PC-9 (cell line): ENCODE data around the gene EIF3I.

Experiments
- EZH2 ChIP-seq: fragments of 200-600 bp; sonication (generic); IDR thresholded peaks from 2 replicates; pipeline ENCODE4 v1.8.0; 2017; ENCODE audit warnings: antibody characterized with exemption, low read depth
- TF ChIP-seq, protein P1 (sequence below): fragments of 200-600 bp; sonication (generic); conservative IDR thresholded peaks from 2 replicates; pipeline ENCODE4 v1.6.1; 2017; ENCODE audit warnings: mixed run types, antibody characterized with exemption, mild to moderate bottlenecking, moderate library complexity

DNA sequence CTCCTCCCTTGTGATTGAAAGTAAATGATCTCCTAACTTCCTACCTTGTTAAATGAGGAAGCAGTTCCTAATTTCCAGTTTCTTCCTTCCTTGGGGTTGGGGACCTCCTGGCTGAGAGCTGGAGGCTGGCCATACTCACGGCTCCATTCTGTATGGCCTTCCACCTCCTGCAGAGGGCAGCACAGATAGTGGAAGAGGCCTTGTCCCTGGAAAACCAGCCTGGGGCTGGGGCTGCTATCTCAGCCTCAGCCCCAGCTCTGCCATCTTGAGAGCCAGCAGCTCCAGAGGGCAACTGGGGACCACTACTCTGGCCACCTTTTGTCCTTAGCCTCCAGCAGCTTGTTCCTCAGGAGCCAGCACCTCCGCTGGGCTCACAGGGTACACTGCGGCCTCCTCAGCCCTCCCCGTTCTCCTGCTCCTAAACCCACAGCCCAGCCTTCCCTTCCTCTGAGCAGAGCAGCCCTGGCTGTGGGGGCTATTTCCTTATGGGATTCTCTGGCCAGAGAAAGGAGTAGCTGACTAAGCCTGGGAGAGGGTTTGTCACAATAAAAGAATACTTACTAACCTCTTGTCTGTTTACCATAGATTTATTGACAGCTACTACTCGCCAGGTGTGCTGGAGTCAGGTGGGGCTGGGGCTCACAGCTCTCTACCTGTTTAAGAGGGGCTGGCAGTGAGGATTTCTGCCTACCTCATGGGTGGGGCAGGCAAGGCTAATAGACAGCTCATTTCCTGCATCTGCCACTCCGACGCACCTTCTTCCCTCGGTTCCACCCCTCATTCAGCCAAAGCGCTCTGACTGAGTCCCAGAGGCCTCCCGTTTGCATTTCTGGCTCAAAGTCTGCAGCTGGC is 6.4 kb upstream of the EIF3I start:
- TF ChIP-seq, protein P1, sequence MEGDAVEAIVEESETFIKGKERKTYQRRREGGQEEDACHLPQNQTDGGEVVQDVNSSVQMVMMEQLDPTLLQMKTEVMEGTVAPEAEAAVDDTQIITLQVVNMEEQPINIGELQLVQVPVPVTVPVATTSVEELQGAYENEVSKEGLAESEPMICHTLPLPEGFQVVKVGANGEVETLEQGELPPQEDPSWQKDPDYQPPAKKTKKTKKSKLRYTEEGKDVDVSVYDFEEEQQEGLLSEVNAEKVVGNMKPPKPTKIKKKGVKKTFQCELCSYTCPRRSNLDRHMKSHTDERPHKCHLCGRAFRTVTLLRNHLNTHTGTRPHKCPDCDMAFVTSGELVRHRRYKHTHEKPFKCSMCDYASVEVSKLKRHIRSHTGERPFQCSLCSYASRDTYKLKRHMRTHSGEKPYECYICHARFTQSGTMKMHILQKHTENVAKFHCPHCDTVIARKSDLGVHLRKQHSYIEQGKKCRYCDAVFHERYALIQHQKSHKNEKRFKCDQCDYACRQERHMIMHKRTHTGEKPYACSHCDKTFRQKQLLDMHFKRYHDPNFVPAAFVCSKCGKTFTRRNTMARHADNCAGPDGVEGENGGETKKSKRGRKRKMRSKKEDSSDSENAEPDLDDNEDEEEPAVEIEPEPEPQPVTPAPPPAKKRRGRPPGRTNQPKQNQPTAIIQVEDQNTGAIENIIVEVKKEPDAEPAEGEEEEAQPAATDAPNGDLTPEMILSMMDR, result peak; percentile 87
- no peak for TF ChIP-seq EZH2
